ENCODE results near the gene CISH. TPM values are rescaled to one million over a fixed set of nuclear protein-coding genes. Genes with fewer than 3 reads are reported as not detected.

Gene CISH
- total RNA-seq, 1 experiment from 2014 or later, result 1.7 TPM

- H2AFZ ChIP-seq (ENCODE audit: low read length), result no peak overlapping the region
- no peaks in the 10 kb centered on the region for H3K9me3 Mint-ChIP-seq
- H4K91ac ChIP-seq (ENCODE audit: insufficient read length, low read depth, low read length), result no peak overlapping the region
- no peaks in the 10 kb centered on the region for H3K23me2 ChIP-seq (ENCODE audit: insufficient read length, low read depth, low read length, poor library complexity, severe bottlenecking)
- no peak for TF ChIP-seq CTCF (conservative IDR thresholded peaks at IDR 0.05)
- no CpG with 5 or more reads among the region's 2 CpGs for WGBS (ENCODE audit: extremely low coverage, insufficient read length, low lambda C conversion rate)
- no peak overlapping the region for H3K14ac ChIP-seq (ENCODE audit: insufficient read depth, low read length)
- no peak overlapping the region for H3K4me3 Mint-ChIP-seq
- H3K18ac ChIP-seq (ENCODE audit: insufficient read length, low read depth, low read length), result no peak overlapping the region
- no peak for DNase-seq
- H3K23ac ChIP-seq (ENCODE audit: insufficient read length, low read depth, low read length), result no peak overlapping the region
- H3K4me1 Mint-ChIP-seq, result peaks cover 0 to 3% of the 10 kb centered on the region in 2 experiments; a peak in 1 of 4 replicates
- H4K5ac ChIP-seq (ENCODE audit: insufficient read length, low read depth, low read length), result no peak overlapping the region
- H3K4me2 ChIP-seq (ENCODE audit: insufficient read depth, insufficient read length, low read length), result no peak overlapping the region
- H2BK12ac ChIP-seq (ENCODE audit: insufficient read length, low read depth, low read length), result no peak overlapping the region
- no peak overlapping the region for H3K27ac Mint-ChIP-seq
- H3K79me2 ChIP-seq (ENCODE audit: insufficient read depth, low read length), result no peaks in the 10 kb centered on the region
- no peak overlapping the region for H2BK15ac ChIP-seq (ENCODE audit: low read depth, low read length)
- no peaks in the 10 kb centered on the region for H3K4me1 ChIP-seq (ENCODE audit: insufficient read depth, low read length)
- no peak overlapping the region for H2AK5ac ChIP-seq (ENCODE audit: insufficient read length, low read length)
- H2BK5ac ChIP-seq (ENCODE audit: insufficient read length, low read length), result no peak overlapping the region
- H3T11ph ChIP-seq (ENCODE audit: low read length), result no peak overlapping the region
- H3K36me3 Mint-ChIP-seq (ENCODE audit: insufficient read depth in 1 of 3, low read depth in 3 of 3), result no peaks in the 10 kb centered on the region
- H2BK120ac ChIP-seq (ENCODE audit: low read depth, low read length, poor library complexity, severe bottlenecking), result no peak overlapping the region
- H3K27me3 ChIP-seq (ENCODE audit: insufficient read depth, low read length), result no peaks in the 10 kb centered on the region
- peaks cover 17% of the 10 kb centered on the region for H3K27me3 Mint-ChIP-seq (ENCODE audit: low read depth)
- no peak overlapping the region for H3K9ac ChIP-seq (ENCODE audit: extremely low read depth, insufficient read length, low read length)
- no peak overlapping the region for H2BK20ac ChIP-seq (ENCODE audit: low read depth, low read length, poor library complexity, severe bottlenecking)
- no peaks in the 10 kb centered on the region for H4K20me1 ChIP-seq (ENCODE audit: control insufficient read depth, insufficient read depth, insufficient read length)
- no peak overlapping the region for H4K8ac ChIP-seq (replicated peaks; ENCODE audit: insufficient read length, low read depth, low read length)
- H3K9me3 ChIP-seq (ENCODE audit: control insufficient read depth, low read depth, low read length), result no peaks in the 10 kb centered on the region
- no peaks in the 10 kb centered on the region for H3K79me1 ChIP-seq (ENCODE audit: insufficient read depth, low read depth, low read length, poor library complexity, severe bottlenecking)
- H3K56ac ChIP-seq (ENCODE audit: insufficient read length, low read depth, low read length), result no peak overlapping the region
- no peak overlapping the region for H3K27ac ChIP-seq (ENCODE audit: insufficient read length, low read depth, low read length)
- no peak overlapping the region for H3K4ac ChIP-seq (ENCODE audit: low read depth, low read length)
These were observed 17.3 kb downstream of the CISH start for GRCh38 chr3:50594253-50594785.

All from H9 (cell line).